Mucosa of rectum (tissue), 2 donors: ENCODE measurements around the gene CNRIP1.
"Not testable (repeated sequence)": the region's sequence is repeated elsewhere in the genome, so short reads cannot be mapped to it uniquely, and the experiment has no call there.

Experiments
- H3K27ac ChIP-seq, 2 donors: one replicate each; pipeline ENCODE4 v1.7.0; 2013; ENCODE audit warnings: inconsistent platforms in 2 of 2, low read depth in 2 of 2, low read length in 2 of 2
- H3K27me3 ChIP-seq, 2 donors: one replicate each; pipeline ENCODE4 v1.7.0; 2013; ENCODE audit warnings: low read length in 2 of 2; ENCODE audit not compliant: control insufficient read depth in 2 of 2, insufficient read depth in 2 of 2
- H3K36me3 ChIP-seq, 2 donors: one replicate each; pipeline ENCODE4 v1.7.0; 2013; ENCODE audit warnings: low read length in 2 of 2; ENCODE audit not compliant: control insufficient read depth in 2 of 2, insufficient read depth in 2 of 2
- H3K4me1 ChIP-seq, 2 donors: one replicate each; pipeline ENCODE4 v1.7.0; 2013; ENCODE audit warnings: low read length in 2 of 2, mild to moderate bottlenecking in 1 of 2; ENCODE audit not compliant: control insufficient read depth in 2 of 2, insufficient read depth in 2 of 2
- H3K4me3 ChIP-seq, 2 donors: one replicate each; pipeline ENCODE4 v1.7.0; 2013; ENCODE audit warnings: low read length in 2 of 2
- H3K9ac ChIP-seq, 2 donors: one replicate each; pipeline ENCODE4 v1.7.0; 2013; ENCODE audit warnings: low read length in 2 of 2, low read depth in 1 of 2, mild to moderate bottlenecking in 1 of 2
- H3K9me3 ChIP-seq, 2 donors: one replicate each; pipeline ENCODE4 v1.7.0; 2013; ENCODE audit warnings: low read length in 2 of 2; ENCODE audit not compliant: control insufficient read depth in 2 of 2
- donor health status: healthy.
- donor health status: Normal muscosa, but diverticular disease.

The CNRIP1 gene

GRCh38 chr2:68317971-68318913 is 1.5 kb downstream of the CNRIP1 start:
- H3K36me3 ChIP-seq = no peaks in the 10 kb centered on the region
- peaks cover 6 to 11% of the 10 kb centered on the region in 2 donors for H3K27me3 ChIP-seq

DNA sequence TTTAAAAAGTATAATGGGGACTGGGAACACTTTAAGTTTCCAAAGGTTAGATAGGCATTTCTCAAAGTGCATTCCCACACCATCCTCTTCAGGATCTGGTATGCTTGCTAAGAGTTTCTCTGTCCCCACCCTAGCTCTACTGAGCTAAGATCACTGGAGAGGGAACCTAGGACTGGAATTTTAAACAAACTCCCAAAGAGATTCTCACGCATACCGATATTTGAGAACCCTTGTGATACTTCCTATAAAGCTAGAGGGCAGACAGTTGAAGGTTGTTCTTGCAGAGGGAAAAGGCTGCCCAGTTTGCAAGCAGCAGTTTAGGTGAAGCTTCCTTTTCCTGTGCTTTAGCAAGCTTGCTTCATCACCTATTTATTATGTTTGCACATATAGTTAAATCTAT is 3.6 kb downstream of the CNRIP1 start:
- no peaks in the 10 kb centered on the region for H3K36me3 ChIP-seq
- no peaks in the 10 kb centered on the region for H3K4me1 ChIP-seq
- H3K4me3 ChIP-seq = no peak overlapping the region
- no peak overlapping the region for H3K9ac ChIP-seq
- H3K27me3 ChIP-seq = peaks cover 6 to 11% of the 10 kb centered on the region in 2 donors
- no peaks in the 10 kb centered on the region for H3K9me3 ChIP-seq
- H3K27ac ChIP-seq = no peak overlapping the region

More at GRCh38 chr2:68317971-68318913, 1.5 kb downstream of the CNRIP1 start:
- Histone ChIP-seq H3K27ac (peak overlapping the region; percentile 81 to 85), H3K4me1 (no peaks in the 10 kb centered on the region), H3K9ac (peak overlapping the region in 1 of 2 donors; percentile 65), H3K4me3 (peak overlapping the region; percentile 66 to 71), H3K9me3 (no peaks in the 10 kb centered on the region)

- Histone ChIP-seq H3K36me3 (no peaks in the 10 kb centered on the region), H3K9me3 (no peaks in the 10 kb centered on the region), H3K9ac (no peak overlapping the region), H3K4me1 (no peaks in the 10 kb centered on the region), H3K4me3 (no peak overlapping the region), H3K27ac (no peak overlapping the region), H3K27me3 (no peaks in the 10 kb centered on the region)
Measured at GRCh38 chr2:68311033-68311432, 8.7 kb downstream of the CNRIP1 start.

DNA sequence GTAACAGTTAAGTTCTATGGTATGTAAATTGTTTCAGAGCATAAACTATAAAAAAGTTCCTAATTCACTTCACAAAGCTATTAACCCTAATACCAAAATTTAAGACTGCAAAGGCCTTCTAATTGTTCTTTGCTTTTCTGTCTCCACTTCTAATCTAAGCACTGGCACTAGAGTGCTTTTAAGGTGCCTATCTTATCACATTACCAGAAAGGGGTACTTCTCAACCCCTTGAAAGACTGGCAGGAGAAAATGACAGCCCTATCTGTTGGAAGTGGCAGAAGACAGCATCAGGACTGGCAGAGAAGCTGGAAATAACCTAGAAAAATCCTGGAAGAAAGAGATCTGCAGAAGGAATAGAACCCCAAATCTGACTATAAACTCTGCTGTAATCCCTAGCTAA is 10.3 kb downstream of the CNRIP1 start:
- no peaks in the 10 kb centered on the region for H3K9me3 ChIP-seq
- H3K9ac ChIP-seq = no peak overlapping the region
- H3K27me3 ChIP-seq = no peaks in the 10 kb centered on the region
- H3K4me3 ChIP-seq = no peak overlapping the region
- no peaks in the 10 kb centered on the region for H3K4me1 ChIP-seq
- H3K27ac ChIP-seq = no peak overlapping the region
- no peaks in the 10 kb centered on the region for H3K36me3 ChIP-seq

GRCh38 chr2:68303902-68304272 is 15.9 kb downstream of the CNRIP1 start:
- H3K9me3 ChIP-seq, H3K36me3 ChIP-seq, H3K4me1 ChIP-seq, H3K4me3 ChIP-seq, H3K27me3 ChIP-seq, H3K27ac ChIP-seq, H3K9ac ChIP-seq: not testable (repeated sequence)

DNA sequence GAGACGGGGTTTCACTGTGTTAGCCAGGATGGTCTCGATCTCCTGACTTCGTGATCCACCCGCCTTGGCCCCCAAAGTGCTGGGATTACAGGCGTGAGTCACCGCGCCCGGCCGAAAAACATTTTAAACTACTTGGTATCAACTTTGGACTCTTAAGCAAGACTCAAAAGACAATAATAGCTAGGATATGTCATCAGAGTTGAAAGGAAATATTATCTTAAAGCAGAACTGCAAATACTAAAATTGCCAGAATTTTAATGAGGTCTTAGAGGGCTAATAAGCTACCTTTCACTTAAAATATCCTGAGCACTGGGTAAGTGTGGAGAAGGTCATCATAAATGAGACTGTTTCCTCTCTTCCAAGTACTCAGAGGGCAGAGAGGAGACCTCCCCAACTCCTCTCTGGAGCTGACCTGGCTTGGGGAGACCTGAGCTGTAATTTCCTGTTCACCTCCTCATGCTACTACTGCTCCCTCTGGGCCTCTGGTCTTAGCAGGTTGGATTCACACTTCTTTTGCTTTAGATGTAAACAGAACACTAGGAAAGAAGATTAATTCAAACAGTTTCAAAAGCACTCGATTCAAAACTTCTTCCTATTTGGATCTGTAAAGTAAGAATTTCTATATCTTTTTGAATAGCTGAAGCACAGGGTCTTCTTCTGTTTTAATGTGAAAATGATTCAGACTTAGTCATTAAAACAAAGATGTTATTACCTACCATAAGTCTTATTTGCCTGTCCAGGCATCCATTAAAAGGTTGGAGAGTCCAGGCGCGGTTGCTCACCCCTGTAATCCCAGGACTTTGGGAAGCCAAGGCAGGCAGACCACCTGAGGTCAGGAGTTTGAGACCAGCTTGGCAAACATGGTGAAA is 16.5 kb downstream of the CNRIP1 start:
- no peaks in the 10 kb centered on the region for H3K27me3 ChIP-seq
- no peaks in the 10 kb centered on the region for H3K4me1 ChIP-seq
- H3K9me3 ChIP-seq = no peaks in the 10 kb centered on the region
- H3K27ac ChIP-seq = no peak overlapping the region
- no peaks in the 10 kb centered on the region for H3K36me3 ChIP-seq
- H3K9ac ChIP-seq = no peak overlapping the region
- no peak overlapping the region for H3K4me3 ChIP-seq

GRCh38 chr2:68302281-68302875 is 17.4 kb downstream of the CNRIP1 start:
- Histone ChIP-seq H3K4me1 (no peaks in the 10 kb centered on the region), H3K9me3 (no peaks in the 10 kb centered on the region), H3K4me3 (no peak overlapping the region), H3K36me3 (no peaks in the 10 kb centered on the region), H3K27ac (no peak overlapping the region), H3K9ac (no peak overlapping the region), H3K27me3 (no peaks in the 10 kb centered on the region)

- Histone ChIP-seq H3K4me3 (no peak overlapping the region), H3K27me3 (no peaks in the 10 kb centered on the region), H3K27ac (no peak overlapping the region)
Measured at GRCh38 chr2:68295516-68295915, 24.2 kb downstream of the CNRIP1 start.

DNA sequence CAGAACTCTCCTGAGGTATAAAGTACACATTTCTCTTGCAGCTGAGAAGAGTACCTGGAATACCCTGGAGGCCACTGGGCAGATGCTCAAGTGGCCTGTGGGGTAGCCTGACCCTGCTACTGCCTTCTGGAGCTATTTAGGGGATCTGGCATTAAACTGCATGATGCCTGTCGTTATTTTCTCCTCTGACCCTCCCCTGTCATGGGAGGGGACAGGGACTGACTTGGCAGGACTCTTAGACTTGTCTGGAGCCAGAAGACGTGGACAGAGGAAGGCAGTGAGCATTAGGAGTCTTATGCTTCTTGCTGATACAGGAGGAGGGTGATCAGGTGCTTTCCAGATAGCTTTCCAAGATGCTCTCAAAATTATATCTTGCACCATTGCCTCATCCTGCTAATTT is 24.8 kb downstream of the CNRIP1 start:
- H3K27ac ChIP-seq = no peak overlapping the region
- H3K9ac ChIP-seq = no peak overlapping the region
- no peaks in the 10 kb centered on the region for H3K9me3 ChIP-seq
- H3K4me1 ChIP-seq = no peaks in the 10 kb centered on the region
- no peaks in the 10 kb centered on the region for H3K36me3 ChIP-seq
- no peaks in the 10 kb centered on the region for H3K27me3 ChIP-seq
- no peak overlapping the region for H3K4me3 ChIP-seq

More at GRCh38 chr2:68295516-68295915, 24.2 kb downstream of the CNRIP1 start:
- no peak overlapping the region for H3K9ac ChIP-seq
- no peaks in the 10 kb centered on the region for H3K4me1 ChIP-seq
- H3K9me3 ChIP-seq = no peaks in the 10 kb centered on the region
- H3K36me3 ChIP-seq = no peaks in the 10 kb centered on the region

DNA sequence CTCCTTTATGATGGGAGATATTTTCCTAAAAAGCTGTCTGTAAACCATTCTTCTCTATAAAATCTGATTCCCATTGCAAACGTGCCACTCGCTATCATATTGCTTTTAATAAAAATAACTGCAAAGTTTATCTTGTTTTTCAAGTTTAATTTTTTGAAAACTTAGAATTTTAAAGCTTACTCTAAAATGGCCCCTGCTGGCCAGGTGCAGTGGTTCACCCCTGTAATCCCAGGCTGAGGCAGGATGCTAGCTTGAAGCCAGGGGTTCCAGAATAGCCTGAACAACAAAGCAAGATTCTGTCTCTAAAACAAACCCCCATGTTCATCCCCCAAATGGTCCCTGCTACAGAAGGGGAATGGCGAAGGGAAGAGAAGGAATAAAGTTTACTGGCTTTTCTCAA is 25.6 kb downstream of the CNRIP1 start:
- H3K9ac ChIP-seq = no peak overlapping the region
- no peaks in the 10 kb centered on the region for H3K36me3 ChIP-seq
- no peaks in the 10 kb centered on the region for H3K4me1 ChIP-seq
- no peaks in the 10 kb centered on the region for H3K27me3 ChIP-seq
- H3K4me3 ChIP-seq = no peak overlapping the region
- no peak overlapping the region for H3K27ac ChIP-seq
- no peaks in the 10 kb centered on the region for H3K9me3 ChIP-seq
